Stimulated activated naive CD8-positive, alpha-beta T cell treated with anti-CD3 and anti-CD28 coated beads, Interleukin-15, Interleukin-2, amounts not matched to agents 100 ng/mL and 50 ng/mL, for 24 hours (primary cell): ENCODE data around the gene ARGLU1.
"Not testable (repeated sequence)": the region's sequence is repeated elsewhere in the genome, so short reads cannot be mapped to it uniquely, and the experiment has no call there.

Source experiments
- H3K27ac Mint-ChIP-seq: one replicate; pipeline ENCODE4 v1.8.0; 2021; ENCODE audit warnings: mild to moderate bottlenecking, mixed read lengths
- H3K27me3 Mint-ChIP-seq: one replicate; pipeline ENCODE4 v1.8.0; 2021; ENCODE audit warnings: mixed read lengths
- H3K36me3 Mint-ChIP-seq: one replicate; pipeline ENCODE4 v1.8.0; 2021; ENCODE audit warnings: low read depth, mixed read lengths
- H3K4me1 Mint-ChIP-seq: one replicate; pipeline ENCODE4 v1.8.0; 2021; ENCODE audit warnings: low read depth, mixed read lengths
- H3K4me3 Mint-ChIP-seq: one replicate; pipeline ENCODE4 v1.8.0; 2021; ENCODE audit warnings: mild to moderate bottlenecking, mixed read lengths
- H3K9me3 Mint-ChIP-seq: one replicate; pipeline ENCODE4 v1.8.0; 2021; ENCODE audit warnings: mixed read lengths

Gene ARGLU1, protein sequence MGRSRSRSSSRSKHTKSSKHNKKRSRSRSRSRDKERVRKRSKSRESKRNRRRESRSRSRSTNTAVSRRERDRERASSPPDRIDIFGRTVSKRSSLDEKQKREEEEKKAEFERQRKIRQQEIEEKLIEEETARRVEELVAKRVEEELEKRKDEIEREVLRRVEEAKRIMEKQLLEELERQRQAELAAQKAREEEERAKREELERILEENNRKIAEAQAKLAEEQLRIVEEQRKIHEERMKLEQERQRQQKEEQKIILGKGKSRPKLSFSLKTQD

DNA sequence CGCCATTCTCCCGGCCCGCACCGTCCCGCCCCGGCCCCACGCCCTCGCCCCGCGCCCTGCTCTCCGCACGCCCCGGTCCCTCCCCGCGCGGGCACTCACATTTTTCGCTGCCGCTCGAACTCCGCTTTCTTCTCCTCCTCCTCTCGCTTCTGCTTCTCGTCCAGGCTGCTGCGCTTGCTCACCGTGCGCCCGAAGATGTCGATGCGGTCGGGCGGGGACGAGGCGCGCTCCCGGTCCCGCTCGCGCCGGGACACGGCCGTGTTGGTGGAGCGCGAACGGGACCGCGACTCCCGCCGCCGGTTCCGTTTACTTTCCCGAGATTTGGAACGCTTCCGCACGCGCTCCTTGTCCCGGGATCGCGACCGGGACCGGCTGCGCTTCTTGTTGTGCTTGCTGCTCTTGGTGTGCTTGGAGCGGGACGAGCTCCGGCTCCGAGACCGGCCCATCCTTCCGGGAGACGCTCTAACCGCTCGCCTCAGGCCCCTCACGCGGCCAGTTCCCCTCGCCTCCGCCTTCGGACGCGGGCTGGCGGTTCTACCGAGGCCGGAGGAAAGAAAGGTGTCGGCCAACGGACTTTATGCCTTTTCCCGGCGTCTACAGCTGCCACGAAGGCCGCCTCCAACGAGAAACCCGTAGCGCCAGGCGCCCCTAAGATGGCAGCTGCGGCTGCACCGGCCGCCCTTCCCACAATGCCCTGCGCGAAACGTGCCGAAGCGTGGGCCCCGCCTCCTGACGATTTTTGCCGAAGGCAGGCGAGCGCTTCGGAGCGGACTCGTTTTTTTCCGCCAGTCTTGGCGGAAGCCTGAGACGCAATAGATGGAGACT, at the start of gene ARGLU1:
Gene ARGLU1, minus strand, starts transcription at position 664 of the 825 bp plus-strand sequence. Its CDS starts 218 bp downstream, at position 446.
- H3K4me1 Mint-ChIP-seq, result peaks cover 63% of the 10 kb centered on the region
- H3K27ac Mint-ChIP-seq, result peak within 1 kb of the TSS; percentile 96
- no peaks in the 10 kb centered on the region for H3K9me3 Mint-ChIP-seq
- peak within 1 kb of the TSS; percentile 96 for H3K4me3 Mint-ChIP-seq
- no peaks in the 10 kb centered on the region for H3K27me3 Mint-ChIP-seq
- H3K36me3 Mint-ChIP-seq, result peaks cover 30% of the 10 kb centered on the region

DNA sequence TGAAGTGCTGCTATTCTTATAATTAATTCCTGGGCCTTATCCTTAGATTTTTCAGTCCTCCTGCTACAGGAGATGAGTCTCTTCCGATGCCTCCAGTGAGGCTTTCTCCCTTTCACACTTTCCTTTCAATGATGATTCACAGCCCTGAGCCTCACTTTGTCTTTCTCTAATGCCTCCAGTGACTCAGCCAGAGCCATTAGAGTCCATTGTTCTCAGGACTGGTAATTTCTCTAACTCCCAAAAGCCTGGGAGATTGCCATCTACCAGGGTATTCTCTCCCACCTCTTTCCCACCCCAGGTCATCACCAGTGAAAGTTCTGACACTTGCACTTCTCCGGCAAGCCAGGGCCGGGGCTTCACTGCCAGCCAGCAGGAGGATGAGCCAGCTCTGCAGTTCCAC, 49.6 kb upstream of the ARGLU1 start:
- Mint-ChIP-seq H3K36me3 (no peaks in the 10 kb centered on the region), H3K27ac (no peak overlapping the region), H3K9me3 (no peaks in the 10 kb centered on the region), H3K27me3 (peaks cover 24% of the 10 kb centered on the region), H3K4me1 (no peaks in the 10 kb centered on the region), H3K4me3 (no peak overlapping the region)

DNA sequence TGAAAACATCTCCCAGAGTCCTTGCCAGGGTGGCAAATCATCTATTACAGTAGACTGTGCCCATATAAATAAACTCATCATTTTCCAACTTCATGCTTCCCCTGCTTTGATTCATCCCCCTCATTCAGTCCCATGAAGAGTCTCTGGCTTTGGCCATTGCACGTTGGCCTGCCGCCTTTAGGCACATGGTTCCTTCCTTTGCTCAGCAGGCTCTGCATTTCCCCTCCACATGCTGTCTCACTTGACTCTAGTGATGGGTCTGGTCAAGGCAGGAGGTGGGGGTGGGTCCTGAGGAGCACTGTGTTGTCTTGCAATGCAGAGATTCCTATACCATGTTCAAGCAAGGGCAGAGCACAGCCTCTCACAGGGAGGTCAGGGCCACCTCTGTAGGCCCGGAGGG, 48.8 kb upstream of the ARGLU1 start:
- Mint-ChIP-seq H3K9me3 (no peaks in the 10 kb centered on the region), H3K27me3 (peaks cover 16% of the 10 kb centered on the region), H3K36me3 (no peaks in the 10 kb centered on the region), H3K4me3 (no peak overlapping the region), H3K4me1 (no peaks in the 10 kb centered on the region), H3K27ac (no peak overlapping the region)

DNA sequence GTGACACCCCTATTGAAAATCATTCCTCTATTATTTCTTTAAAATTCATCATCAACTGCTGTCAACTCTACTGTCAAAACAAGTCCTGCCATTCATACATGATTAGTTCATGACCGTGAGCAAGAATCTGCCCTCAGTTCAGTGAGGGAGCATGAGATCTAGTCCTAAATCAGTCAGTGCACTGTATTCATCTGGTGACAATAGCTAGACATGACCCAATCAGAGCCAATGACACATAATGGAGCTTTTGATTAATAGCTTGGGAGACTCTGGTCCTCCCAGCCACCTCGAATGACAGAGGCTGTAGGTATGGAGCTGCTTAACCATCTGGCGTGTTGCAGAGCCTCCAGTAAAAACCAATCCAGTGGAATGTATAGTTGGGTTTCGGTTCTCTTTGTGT, 46.9 kb upstream of the ARGLU1 start:
- Mint-ChIP-seq H3K9me3 (no peaks in the 10 kb centered on the region), H3K4me3 (no peak overlapping the region), H3K4me1 (no peaks in the 10 kb centered on the region), H3K27me3 (peaks cover 14% of the 10 kb centered on the region), H3K36me3 (no peaks in the 10 kb centered on the region), H3K27ac (no peak overlapping the region)

DNA sequence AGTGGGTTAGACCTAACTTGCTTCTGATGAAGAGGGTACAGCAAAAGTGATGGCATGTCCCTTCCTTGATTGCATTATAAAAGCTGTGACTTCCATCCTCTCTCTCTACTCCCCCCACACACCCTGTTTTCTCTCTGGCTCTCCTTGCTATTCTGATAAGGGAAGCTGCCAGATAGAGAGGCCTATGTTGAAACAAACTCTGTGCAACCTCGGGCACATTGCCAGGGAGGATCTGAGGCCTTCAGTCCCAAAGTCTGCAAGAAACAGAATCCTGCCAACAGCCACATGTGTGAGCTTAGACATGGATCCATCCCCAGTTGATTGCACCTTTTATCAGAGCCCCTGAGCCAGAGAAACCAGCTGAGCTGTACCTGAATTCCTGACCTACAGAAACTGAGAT, 44.8 kb upstream of the ARGLU1 start:
- peaks cover 21% of the 10 kb centered on the region for H3K27me3 Mint-ChIP-seq
- no peak overlapping the region for H3K27ac Mint-ChIP-seq
- H3K4me1 Mint-ChIP-seq, result no peaks in the 10 kb centered on the region
- H3K36me3 Mint-ChIP-seq, result no peaks in the 10 kb centered on the region
- H3K9me3 Mint-ChIP-seq, result no peaks in the 10 kb centered on the region
- H3K4me3 Mint-ChIP-seq, result no peak overlapping the region

DNA sequence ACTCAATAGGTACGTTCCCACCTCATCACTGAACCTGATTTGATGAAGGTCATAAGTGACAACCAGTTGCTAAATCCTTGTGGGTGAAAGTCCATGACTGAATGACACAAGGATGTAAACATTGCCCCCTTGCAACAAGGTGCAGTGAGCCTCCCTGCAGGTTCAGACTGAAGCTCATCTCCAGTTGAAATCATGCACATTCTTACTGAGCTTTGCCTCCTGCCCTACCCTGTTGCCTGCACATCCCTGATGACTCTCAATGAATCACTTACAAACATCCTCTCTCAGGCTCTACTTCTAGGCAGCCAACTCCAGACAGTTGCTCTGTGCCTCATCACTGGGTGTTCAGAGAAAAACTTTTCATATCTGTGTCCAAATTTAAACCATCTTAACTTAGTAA, 42.5 kb upstream of the ARGLU1 start:
- no peak overlapping the region for H3K4me3 Mint-ChIP-seq
- peaks cover 29% of the 10 kb centered on the region for H3K27me3 Mint-ChIP-seq
- H3K9me3 Mint-ChIP-seq, result no peaks in the 10 kb centered on the region
- H3K27ac Mint-ChIP-seq, result no peak overlapping the region
- no peaks in the 10 kb centered on the region for H3K4me1 Mint-ChIP-seq
- H3K36me3 Mint-ChIP-seq, result no peaks in the 10 kb centered on the region

DNA sequence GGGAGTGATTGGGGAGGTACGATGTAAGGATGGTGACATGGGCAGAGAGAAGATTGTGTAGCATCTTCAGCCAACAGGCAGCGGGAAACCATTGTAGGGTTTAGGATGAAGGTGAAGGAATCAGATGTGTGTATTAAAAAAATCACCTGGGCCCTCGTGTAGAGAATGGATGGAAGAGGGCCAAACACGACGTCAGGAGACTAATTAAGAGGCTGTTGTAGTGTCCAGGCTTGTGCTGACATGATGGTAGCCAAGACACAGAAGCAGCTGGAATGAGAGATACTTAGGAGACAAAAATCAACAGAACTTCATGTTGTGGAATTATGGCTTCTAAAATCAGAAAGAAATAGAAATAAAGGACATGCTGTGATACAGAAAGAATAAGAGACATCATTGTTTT, 41.2 kb upstream of the ARGLU1 start:
- peaks cover 30% of the 10 kb centered on the region for H3K27me3 Mint-ChIP-seq
- no peaks in the 10 kb centered on the region for H3K36me3 Mint-ChIP-seq
- no peak overlapping the region for H3K27ac Mint-ChIP-seq
- no peak overlapping the region for H3K4me3 Mint-ChIP-seq
- no peaks in the 10 kb centered on the region for H3K9me3 Mint-ChIP-seq
- H3K4me1 Mint-ChIP-seq, result no peaks in the 10 kb centered on the region

DNA sequence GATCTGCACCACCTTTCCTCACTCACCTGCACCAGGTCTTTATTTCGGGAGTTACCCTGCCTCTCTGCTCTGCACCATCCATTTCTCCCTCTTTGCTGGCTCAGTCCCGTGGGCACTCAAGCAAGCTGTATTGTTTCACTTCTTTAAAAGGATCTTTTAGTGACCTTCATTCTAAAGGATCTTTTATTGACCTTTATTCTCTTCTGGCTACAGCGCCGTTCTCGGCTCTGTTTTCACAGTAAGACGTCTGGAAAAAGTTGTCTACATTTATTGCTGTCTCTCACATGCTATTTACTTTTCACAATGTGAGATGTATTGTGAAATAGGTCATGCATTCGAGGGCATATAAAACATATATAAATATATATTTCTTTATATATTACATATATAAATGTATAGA, 35.6 kb upstream of the ARGLU1 start:
- peaks cover 15% of the 10 kb centered on the region for H3K27me3 Mint-ChIP-seq
- no peak overlapping the region for H3K4me3 Mint-ChIP-seq
- no peak overlapping the region for H3K27ac Mint-ChIP-seq
- peaks cover 10% of the 10 kb centered on the region for H3K4me1 Mint-ChIP-seq
- H3K36me3 Mint-ChIP-seq, result no peaks in the 10 kb centered on the region
- H3K9me3 Mint-ChIP-seq, result peaks cover 4% of the 10 kb centered on the region

DNA sequence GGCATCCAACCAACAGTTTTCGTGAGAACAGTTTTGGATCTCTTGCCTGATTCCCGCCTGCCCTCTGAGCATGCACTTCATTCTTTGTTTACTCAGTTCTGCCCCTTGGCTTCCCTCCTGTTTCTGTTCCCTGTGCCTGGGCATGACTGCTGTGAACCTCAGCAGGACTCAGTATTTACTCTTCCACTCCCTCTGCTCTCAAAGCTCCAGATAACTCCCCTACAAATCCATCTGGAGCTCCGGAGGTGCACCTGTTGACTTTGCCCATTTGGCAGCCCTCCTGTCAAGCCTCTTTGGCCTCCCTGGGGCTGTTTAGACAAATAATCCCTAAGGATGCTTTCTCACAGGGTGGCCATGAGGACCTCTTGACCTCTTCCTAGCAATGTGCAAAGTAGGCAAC, 34.2 kb upstream of the ARGLU1 start:
- Mint-ChIP-seq H3K27me3 (peaks cover 14% of the 10 kb centered on the region), H3K4me1 (peaks cover 10% of the 10 kb centered on the region), H3K36me3 (no peaks in the 10 kb centered on the region), H3K27ac (no peak overlapping the region), H3K4me3 (no peak overlapping the region), H3K9me3 (peaks cover 4% of the 10 kb centered on the region)

DNA sequence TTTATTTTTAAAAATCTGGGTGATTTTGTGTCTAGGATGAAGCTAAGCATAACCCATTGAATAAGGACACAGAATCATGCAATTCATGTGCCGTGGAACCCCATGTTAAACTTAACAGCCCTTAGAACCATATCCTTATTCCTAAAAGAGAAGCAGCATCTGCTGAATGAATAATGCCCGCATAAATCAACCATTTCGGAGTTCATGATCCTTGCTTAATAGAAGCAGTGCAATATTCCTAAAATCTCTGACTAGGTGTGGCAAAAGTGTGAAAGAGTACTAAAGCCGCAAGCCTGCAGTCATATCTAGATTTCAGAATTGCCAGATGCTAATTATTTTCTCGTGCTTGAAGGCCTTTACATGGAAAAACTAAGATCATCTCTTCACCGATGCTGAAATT, 33.6 kb upstream of the ARGLU1 start:
- Mint-ChIP-seq H3K4me1 (peaks cover 10% of the 10 kb centered on the region), H3K36me3 (no peaks in the 10 kb centered on the region), H3K9me3 (peaks cover 4% of the 10 kb centered on the region), H3K27ac (no peak overlapping the region), H3K27me3 (peaks cover 14% of the 10 kb centered on the region), H3K4me3 (no peak overlapping the region)

DNA sequence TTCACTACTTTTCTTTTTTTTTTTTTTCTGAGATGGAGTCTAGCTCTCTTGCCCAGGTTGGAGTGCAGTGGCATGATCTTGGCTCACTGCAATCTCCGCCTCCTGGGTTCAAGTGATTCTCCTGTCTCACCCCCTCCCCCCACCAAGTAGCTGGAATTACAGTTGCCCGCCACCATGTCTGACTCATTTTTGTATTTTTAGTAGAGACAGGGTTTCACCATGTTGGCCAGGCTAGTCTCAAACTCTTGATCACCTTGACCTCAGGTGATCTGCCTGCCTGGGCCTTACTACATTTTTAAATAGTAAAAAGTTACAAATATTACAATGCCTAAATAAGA, 32.8 kb upstream of the ARGLU1 start:
- H3K36me3 Mint-ChIP-seq, H3K4me3 Mint-ChIP-seq, H3K27me3 Mint-ChIP-seq, H3K9me3 Mint-ChIP-seq, H3K27ac Mint-ChIP-seq: not testable (repeated sequence)
- peaks cover 10% of the 10 kb centered on the region for H3K4me1 Mint-ChIP-seq

DNA sequence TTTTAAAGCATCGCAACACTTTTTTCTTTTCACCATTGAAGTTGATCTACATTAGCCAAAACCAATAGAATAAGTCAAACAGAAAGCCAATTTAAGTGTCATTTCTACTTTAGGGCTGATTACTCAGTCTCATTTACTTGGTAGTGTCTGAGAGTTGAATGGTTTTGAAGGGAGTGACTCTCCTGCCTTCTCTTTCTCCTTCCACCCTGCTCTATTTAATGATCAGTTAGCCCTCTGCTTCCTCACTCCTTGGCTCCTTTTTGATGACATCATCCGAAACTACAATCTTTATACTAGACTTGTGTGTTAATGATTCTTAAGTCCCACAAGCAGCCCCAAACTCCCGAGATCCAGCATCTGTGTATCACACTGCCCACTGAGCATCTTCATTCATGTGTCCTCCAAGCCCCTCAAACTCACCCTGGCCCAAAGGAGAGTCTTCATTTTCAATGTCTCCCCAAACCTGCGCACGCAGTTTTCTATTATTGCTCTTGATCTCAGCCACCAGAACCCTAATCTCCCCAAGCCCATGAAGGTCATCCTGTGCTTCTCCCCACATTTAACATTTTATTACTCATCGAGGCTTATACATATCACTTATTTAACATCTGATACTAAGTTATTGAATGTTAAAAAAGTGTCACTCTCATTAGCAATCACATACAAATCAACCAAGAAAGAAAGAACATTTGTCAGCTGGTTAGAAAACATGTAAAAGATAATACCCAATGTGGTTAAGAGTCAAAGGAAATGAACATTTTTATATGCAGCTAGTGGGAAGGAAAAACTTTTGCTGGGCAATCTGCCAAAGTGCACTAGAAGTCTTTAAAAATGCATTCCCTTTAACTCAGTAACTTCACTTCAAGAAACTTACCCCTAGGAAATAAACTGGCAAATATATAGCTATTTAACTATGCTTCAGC, 32.2 kb upstream of the ARGLU1 start:
- no peaks in the 10 kb centered on the region for H3K36me3 Mint-ChIP-seq
- H3K4me3 Mint-ChIP-seq, result no peak overlapping the region
- peak overlapping the region; percentile 19 for H3K27ac Mint-ChIP-seq
- peaks cover 10% of the 10 kb centered on the region for H3K4me1 Mint-ChIP-seq
- peaks cover 4% of the 10 kb centered on the region for H3K9me3 Mint-ChIP-seq
- H3K27me3 Mint-ChIP-seq, result peaks cover 5% of the 10 kb centered on the region

DNA sequence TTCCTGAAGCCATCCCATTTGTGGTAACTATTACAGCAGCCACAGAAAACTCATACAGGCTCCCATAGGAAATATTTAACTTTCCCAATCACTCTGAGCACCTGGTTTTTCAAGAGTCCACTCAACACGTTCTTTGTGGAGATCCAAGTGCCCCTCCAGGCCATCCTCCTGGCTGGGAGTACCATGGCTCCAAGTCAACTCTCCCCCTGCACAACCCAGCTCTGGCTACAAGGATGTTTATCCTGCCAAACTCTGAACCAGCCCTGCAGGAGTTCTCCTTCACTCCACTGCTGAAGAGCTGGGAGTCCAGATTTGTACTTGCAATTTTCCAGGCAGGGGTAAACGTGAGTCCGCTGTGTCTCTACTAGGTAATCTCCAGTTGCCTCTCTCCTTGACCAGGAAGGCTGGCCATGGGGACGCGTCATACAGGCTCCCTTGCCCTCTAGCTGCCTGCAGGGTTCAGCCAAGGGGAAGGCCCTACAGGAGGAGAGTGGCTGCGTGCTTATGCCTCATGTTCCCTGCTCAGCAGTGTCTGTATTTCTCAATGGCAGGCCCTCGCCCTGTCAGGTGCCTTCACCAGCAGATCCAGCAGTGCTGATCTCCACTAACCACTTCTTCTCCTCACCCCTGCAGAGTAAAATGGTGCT, 29.9 kb upstream of the ARGLU1 start:
- no peaks in the 10 kb centered on the region for H3K9me3 Mint-ChIP-seq
- H3K36me3 Mint-ChIP-seq, result no peaks in the 10 kb centered on the region
- no peak overlapping the region for H3K4me3 Mint-ChIP-seq
- H3K27me3 Mint-ChIP-seq, result peaks cover 9% of the 10 kb centered on the region
- peaks cover 10% of the 10 kb centered on the region for H3K4me1 Mint-ChIP-seq
- H3K27ac Mint-ChIP-seq, result no peak overlapping the region

DNA sequence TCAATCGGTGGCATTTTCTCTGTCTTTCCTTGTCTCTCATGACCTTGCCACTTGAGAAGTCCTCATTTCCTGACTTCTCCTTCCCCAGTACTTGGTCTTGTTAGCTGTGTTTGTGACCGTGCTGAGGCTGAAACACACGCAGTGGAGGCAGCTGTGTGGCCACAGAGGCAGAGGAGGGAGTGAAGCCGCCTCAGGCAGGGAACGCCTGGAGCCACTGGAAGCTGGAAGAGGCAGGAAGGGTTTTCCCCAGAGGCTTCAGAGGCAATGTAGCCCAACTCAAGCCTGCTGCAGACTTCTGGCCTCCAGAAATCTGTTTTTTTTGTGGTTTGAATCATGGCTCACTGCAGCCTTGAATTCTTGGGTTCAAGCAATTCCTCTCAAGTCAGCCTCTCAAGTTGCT, 29.2 kb upstream of the ARGLU1 start:
- H3K4me1 Mint-ChIP-seq, result peaks cover 10% of the 10 kb centered on the region
- peaks cover 13% of the 10 kb centered on the region for H3K27me3 Mint-ChIP-seq
- H3K27ac Mint-ChIP-seq, result no peak overlapping the region
- H3K36me3 Mint-ChIP-seq, result no peaks in the 10 kb centered on the region
- H3K9me3 Mint-ChIP-seq, result no peaks in the 10 kb centered on the region
- no peak overlapping the region for H3K4me3 Mint-ChIP-seq
